Iris pigment epithelial cell (primary cell): Measurements from ENCODE around the gene OTOP2.
"Not testable (repeated sequence)": the region's sequence is repeated elsewhere in the genome, so short reads cannot be mapped to it uniquely, and the experiment has no call there.

Experiments used
- DNase-seq: peaks from one replicate; pipeline ENCODE4 v3.0.0-alpha.2; 2011; ENCODE audit warnings: low read depth

The OTOP2 gene

GRCh38 chr17:74901353-74902135, 22.5 kb upstream of the OTOP2 start:
- DNase-seq: no peak

GRCh38 chr17:74903034-74903433, 21.0 kb upstream of the OTOP2 start:
- no peak for DNase-seq

- DNase-seq: no peak
These were observed 20.4 kb upstream of the OTOP2 start for GRCh38 chr17:74903671-74904070.

GRCh38 chr17:74904687-74905409, 19.2 kb upstream of the OTOP2 start:
- DNase-seq: no peak

GRCh38 chr17:74906214-74906793, 17.8 kb upstream of the OTOP2 start:
- not testable (repeated sequence) for DNase-seq

- DNase-seq: no peak
These were observed 17.1 kb upstream of the OTOP2 start for GRCh38 chr17:74907012-74907411.

GRCh38 chr17:74909097-74909496, 15.0 kb upstream of the OTOP2 start:
- not testable (repeated sequence) for DNase-seq

GRCh38 chr17:74911423-74911822, 12.7 kb upstream of the OTOP2 start:
- DNase-seq: not testable (repeated sequence)

- DNase-seq: no peak
These were observed 7.8 kb upstream of the OTOP2 start for GRCh38 chr17:74916136-74916850.

- no peak for DNase-seq
These were observed 7.2 kb upstream of the OTOP2 start for GRCh38 chr17:74916851-74917199.

- DNase-seq: no peak
These were observed 6.6 kb upstream of the OTOP2 start for GRCh38 chr17:74917430-74917829.

- no peak for DNase-seq
These were observed 5.2 kb upstream of the OTOP2 start for GRCh38 chr17:74918906-74919305.

GRCh38 chr17:74919440-74920305, 4.4 kb upstream of the OTOP2 start:
- DNase-seq: no peak

- no peak for DNase-seq
These were observed 3.8 kb upstream of the OTOP2 start for GRCh38 chr17:74920306-74920620.

- DNase-seq: no peak
These were observed 3.4 kb upstream of the OTOP2 start for GRCh38 chr17:74920642-74921025.

- DNase-seq: no peak
These were observed 2.9 kb upstream of the OTOP2 start for GRCh38 chr17:74921026-74921681.

- no peak for DNase-seq
These were observed 2.3 kb upstream of the OTOP2 start for GRCh38 chr17:74921769-74922168.

- DNase-seq: no peak
These were observed 1.9 kb upstream of the OTOP2 start for GRCh38 chr17:74922172-74922571.

- DNase-seq: no peak
These were observed 1.2 kb upstream of the OTOP2 start, which contains the start of gene USH1G for GRCh38 chr17:74922694-74923537. TSS of gene USH1G (minus strand) at chr17:74923255. CDS start at chr17:74923073, 182 bp downstream.
